ENCODE results near the gene TSC22D3.

DNA sequence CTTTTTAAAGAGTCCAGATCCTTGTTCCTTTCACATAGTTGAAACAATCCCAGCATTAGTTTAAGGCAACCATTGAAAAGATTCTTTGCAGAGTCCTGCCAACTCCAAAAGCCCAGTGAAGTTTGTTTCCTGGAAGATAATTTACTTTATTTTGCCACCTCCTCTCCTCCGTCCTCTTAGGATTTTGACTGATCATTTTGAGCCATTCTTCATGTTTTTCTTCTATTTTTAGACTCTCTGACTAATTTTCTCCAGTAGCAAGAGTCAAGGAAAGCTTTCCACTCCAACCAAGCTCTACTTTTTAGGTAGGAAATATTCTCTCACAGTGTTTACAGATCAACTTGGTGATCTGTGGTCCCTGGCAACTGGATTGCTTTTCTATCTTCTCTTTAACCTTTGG lies 12.2 kb upstream of the TSC22D3 start:
- TF ChIP-seq, protein P1, sequence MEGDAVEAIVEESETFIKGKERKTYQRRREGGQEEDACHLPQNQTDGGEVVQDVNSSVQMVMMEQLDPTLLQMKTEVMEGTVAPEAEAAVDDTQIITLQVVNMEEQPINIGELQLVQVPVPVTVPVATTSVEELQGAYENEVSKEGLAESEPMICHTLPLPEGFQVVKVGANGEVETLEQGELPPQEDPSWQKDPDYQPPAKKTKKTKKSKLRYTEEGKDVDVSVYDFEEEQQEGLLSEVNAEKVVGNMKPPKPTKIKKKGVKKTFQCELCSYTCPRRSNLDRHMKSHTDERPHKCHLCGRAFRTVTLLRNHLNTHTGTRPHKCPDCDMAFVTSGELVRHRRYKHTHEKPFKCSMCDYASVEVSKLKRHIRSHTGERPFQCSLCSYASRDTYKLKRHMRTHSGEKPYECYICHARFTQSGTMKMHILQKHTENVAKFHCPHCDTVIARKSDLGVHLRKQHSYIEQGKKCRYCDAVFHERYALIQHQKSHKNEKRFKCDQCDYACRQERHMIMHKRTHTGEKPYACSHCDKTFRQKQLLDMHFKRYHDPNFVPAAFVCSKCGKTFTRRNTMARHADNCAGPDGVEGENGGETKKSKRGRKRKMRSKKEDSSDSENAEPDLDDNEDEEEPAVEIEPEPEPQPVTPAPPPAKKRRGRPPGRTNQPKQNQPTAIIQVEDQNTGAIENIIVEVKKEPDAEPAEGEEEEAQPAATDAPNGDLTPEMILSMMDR (conservative IDR thresholded peaks at IDR 0.05 in 1 of 2, IDR thresholded peaks at IDR 0.05 in 1 of 2; ENCODE audit: low read depth in 1 of 2, low read length in 2 of 2): no peak
- no peak for TF ChIP-seq EZH2 (IDR thresholded peaks at IDR 0.05; ENCODE audit: low read length, missing control alignments)
